Spleen (tissue), 7 donors: Measurements from ENCODE around the gene GRAMD2B.

Source experiments
- POLR2A ChIP-seq, 3 donors: fragments of 450-650 bp; IDR thresholded peaks; one replicate each; pipeline ENCODE4 v1.5.1; 2017; ENCODE audit warnings: antibody characterized with exemption in 3 of 3, mild to moderate bottlenecking in 1 of 3
- POLR2AphosphoS5 ChIP-seq, 3 donors: sonication (generic); formaldehyde crosslinking; IDR thresholded peaks; one replicate each; pipeline ENCODE4 v1.5.1; 2017; ENCODE audit warnings: antibody characterized with exemption in 3 of 3
- TF ChIP-seq, protein P1 (sequence below), 11 experiments: fragments of 200-600 bp in 7 of 11; fragments of 450-650 bp in 4 of 11; sonication (generic) in 4 of 11; IDR thresholded peaks in 8 of 11; conservative IDR thresholded peaks in 3 of 11; 1 replicate in 7 of 11; 2 replicates in 4 of 11; pipeline versions ENCODE4 v1.4.0 to v1.8.0; 2016 to 2021; ENCODE audit warnings: antibody characterized with exemption in 11 of 11, inconsistent platforms in 4 of 11, mild to moderate bottlenecking in 1 of 11
- donor health status: DM: no; HTN: no; CAD: no; lungs with moderate emphysema.
- donor health status: DM: no; HTN: no; CAD: no.
- donor health status: DM: no; HTN: no; CAD: no.

DNA sequence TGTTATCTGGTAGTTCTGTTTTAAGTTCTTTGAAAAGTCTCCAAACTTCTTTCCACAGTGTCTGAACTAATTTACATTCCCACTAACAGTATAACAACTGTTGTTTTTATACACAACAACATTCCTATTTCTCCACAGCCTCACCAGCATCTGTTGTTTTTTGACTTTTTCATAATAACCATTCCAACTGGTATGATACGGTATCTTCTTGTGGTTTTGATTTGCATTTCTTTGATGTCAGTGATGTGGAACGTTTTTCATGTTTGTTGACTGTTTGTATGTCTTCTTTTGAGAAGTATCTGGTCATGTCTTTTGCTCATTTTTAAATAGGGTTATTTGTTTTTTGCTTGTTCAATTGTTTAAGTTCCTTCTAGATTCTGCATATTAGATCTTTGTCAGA lies 12.6 kb upstream of the GRAMD2B start:
- TF ChIP-seq, protein P1, sequence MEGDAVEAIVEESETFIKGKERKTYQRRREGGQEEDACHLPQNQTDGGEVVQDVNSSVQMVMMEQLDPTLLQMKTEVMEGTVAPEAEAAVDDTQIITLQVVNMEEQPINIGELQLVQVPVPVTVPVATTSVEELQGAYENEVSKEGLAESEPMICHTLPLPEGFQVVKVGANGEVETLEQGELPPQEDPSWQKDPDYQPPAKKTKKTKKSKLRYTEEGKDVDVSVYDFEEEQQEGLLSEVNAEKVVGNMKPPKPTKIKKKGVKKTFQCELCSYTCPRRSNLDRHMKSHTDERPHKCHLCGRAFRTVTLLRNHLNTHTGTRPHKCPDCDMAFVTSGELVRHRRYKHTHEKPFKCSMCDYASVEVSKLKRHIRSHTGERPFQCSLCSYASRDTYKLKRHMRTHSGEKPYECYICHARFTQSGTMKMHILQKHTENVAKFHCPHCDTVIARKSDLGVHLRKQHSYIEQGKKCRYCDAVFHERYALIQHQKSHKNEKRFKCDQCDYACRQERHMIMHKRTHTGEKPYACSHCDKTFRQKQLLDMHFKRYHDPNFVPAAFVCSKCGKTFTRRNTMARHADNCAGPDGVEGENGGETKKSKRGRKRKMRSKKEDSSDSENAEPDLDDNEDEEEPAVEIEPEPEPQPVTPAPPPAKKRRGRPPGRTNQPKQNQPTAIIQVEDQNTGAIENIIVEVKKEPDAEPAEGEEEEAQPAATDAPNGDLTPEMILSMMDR (IDR thresholded peaks at IDR 0.05 in 8 of 11, conservative IDR thresholded peaks at IDR 0.05 in 3 of 11) = no peak
- no peak for TF ChIP-seq POLR2A (IDR thresholded peaks at IDR 0.05)
- no peak for TF ChIP-seq POLR2AphosphoS5 (IDR thresholded peaks at IDR 0.05)
